ENCODE measurements around the gene ALDH3A2.

The ALDH3A2 gene

DNA sequence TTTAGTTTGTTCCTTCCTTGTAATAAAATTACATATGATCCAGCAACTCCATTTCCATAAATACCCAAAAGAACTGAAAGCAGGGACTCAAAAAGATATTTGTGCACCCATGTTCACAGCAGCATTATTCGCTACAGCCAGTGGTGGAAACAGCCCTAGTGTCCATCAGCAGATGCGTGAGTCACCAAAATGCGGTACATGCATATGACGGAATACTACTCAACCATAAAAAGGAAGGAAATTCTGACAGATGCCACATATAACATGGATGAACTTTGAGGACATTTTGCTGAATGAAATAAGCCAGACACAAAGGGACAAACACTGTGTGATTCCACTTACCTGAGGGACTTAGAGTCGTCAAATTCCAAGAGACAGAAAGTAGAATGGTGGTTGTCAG lies 76.9 kb downstream of the ALDH3A2 start:
- TF ChIP-seq CTCF (IDR thresholded peaks at IDR 0.05; ENCODE audit: insufficient read depth, low read depth, low read length, missing control alignments), result no peak
- no peak overlapping the region for H3K4me3 ChIP-seq (ENCODE audit: low read depth, low read length)
- DNase-seq (ENCODE audit: low read depth), result no peak

GRCh38 chr17:19726631-19727376 lies 78.3 kb downstream of the ALDH3A2 start:
- DNase-seq (ENCODE audit: low read depth), result no peak
- TF ChIP-seq CTCF (IDR thresholded peaks at IDR 0.05; ENCODE audit: insufficient read depth, low read depth, low read length, missing control alignments), result no peak
- H3K4me3 ChIP-seq (ENCODE audit: low read depth, low read length), result no peak overlapping the region

Data from GM12865 (cell line).